Stimulated activated CD4-positive, alpha-beta T cell treated with anti-CD3 and anti-CD28 coated beads, Interleukin-1b, Interleukin-23, amount 100 ng/mL, for 4 hours (primary cell): ENCODE data around the gene SACM1L.
"Not testable (repeated sequence)": the region's sequence is repeated elsewhere in the genome, so short reads cannot be mapped to it uniquely, and the experiment has no call there.

Experiments
- DNase-seq, 2 donors: peaks; one replicate each; pipeline ENCODE4 v3.0.0-alpha.2; 2020; ENCODE audit warnings: low read depth in 2 of 2

Gene SACM1L

DNA sequence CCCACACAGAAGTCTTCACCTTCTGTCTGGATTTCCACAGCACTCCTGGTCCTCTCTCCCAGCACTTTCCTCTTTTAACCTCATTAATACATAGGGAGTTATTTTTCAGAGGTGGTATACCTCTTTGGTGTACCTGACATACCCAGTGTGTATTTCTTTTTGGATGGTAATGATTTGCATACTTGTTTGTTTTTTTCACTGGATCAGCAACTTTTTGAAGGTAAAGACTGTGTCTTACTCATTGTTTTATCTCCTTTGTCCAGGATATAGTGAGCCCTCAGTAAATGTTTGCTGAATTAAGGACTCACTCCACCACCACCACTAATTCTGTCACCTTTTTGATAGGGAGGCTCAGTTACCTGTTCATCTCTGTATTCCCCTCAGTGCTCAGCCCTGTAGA lies 52.1 kb downstream of the SACM1L start:
- DNase-seq, result no peak

DNA sequence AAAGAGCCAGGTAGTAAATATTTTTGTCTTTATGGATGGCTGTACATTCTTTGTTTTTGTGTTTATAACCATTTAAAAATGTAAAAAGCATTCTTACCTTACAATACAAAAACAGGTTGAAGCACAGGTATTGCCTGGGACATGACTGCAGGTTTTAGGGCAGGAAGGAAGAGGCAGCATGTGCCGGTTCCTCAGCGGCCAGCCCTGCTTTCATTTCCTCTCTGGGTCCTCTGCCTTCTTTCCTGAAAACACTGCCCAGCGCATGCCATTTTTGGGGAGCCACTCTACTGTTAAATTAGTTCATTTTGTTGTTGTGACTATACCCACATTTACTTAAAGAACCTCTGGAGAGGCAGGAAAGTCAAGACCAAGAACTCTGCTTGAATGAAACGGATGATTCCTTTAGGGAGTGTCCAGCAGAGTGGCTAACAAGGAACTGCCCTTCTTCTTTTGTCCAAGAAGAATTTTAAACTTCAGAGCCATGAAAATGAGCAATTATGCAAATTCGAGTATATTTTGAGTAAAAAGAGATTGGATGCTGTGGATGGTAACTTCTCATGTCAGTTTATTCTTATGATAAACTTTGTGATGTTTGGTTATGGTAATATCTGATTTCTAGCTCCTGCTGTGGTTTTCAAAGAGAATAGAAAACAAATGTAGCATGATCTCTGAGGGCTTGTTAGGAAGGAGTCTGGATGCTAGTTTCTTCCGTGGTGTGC lies 52.7 kb downstream of the SACM1L start:
- DNase-seq, result no peak

DNA sequence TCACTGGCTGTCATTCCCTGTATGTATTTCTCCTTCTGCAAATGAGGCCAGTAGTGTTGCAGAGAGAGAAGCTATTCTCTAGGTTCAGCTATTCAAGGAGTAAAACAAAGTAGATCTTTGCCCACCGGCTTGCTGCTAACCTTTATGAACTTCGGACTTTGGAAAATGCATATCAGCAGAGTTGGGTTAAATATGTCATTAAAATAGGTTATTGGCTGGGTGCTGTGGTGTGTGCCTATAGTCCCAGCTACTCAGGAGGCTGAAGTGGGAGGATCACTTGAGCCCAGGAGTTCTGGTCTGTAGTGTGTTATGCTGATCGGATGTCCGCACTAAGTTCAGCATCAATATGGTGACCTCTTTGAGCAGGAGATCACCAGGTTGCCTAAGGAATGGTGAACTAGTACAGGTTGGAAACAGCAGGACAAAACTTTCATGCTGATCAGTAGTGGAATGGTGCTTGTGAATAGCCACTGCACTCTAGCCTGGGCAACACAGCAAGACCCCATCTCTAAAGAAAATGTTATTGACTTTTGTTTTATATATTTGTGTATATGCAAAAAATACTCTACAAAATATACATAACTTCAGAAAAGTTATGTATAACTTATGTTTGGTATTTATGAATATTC lies 53.4 kb downstream of the SACM1L start:
- no peak for DNase-seq

DNA sequence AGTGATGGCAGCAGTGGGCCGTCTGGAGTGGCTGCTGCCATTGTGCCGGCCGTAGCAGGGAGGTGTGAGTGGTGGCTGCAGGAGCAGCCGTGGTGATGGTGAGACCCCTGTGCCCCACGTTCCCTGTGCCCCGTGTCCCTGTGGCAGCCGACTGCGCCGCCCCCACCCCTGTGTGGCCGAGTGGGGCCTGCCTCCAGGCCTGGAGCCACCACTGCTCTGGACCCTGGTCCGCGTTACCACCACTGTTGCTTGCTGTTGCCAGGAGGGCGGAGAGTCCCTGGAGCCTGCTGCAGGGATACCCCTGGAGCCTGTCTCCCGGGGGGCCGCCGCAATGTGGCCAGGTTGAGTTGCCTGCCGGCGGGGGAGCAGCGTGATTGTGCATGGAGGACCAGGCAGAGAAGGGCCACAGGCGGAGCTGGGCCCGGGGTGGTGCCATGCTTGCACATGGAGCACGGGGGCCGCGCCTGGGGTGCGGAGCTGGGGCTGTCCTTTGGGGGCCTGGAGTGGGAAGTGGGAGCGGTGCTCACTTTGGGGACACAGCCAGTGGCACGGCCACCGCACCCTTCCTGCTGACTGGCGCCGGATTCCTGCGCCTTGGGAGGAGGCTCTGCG lies 57.1 kb downstream of the SACM1L start:
- DNase-seq, result no peak

DNA sequence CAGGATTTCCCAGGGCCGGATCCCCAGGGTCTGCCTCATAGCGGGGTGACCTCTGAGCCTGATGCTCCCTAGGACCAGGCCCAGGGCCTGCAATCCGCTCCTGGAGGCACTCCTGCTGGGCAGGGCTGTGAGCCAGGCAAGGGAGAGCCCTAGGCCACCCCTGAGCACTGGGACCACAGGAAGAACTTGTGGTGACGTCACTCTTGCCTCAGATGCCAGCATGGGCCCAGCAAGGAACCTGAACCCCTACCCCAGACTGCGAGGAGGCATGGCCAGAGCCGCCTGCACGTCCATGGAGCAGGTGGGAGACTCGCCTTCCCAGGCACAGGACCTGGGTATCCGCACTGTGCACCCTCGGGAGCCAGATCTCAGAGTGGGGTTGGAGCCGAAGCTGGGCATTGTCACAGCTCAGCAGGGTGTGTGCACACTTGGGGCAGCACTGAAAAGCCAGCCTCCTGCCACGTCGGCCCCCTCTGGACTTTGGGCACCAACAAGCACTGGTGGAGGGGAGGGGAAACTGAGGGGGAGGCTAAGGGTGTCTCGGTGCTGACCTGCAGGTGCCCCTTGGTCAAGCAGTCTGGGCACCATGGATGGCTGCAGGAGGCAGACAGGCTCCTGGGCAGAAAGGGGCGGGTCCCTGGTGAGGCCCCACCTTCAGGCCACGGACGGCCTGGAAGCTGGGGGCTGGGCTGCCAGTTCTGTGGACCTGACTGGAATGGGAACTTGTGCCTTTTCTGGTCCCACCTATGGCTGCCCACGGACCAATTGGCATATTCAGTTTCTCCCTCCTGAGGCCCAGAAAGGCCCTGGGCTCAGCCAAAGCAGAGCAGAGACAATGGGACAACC lies 57.8 kb downstream of the SACM1L start:
- DNase-seq, result no peak

DNA sequence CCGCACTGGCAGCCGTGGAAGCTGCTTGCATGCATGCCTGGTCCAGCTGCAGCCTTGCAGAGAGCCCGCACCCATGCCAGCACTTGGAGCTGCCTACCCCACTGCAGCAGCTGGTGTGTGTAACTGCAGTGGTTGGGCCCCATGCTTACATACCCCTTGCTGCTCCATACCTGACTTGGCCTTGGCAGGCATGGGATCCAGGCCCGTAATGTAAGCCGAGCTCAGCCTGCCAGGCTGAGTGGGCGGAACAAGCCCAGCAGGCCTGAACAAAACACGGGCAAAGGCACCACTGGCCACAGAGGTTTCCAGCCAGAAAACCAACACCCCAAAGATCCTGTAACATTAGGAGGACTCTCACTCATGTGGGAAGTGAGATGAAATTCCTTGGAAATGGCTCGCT lies 58.9 kb downstream of the SACM1L start:
- no peak for DNase-seq

DNA sequence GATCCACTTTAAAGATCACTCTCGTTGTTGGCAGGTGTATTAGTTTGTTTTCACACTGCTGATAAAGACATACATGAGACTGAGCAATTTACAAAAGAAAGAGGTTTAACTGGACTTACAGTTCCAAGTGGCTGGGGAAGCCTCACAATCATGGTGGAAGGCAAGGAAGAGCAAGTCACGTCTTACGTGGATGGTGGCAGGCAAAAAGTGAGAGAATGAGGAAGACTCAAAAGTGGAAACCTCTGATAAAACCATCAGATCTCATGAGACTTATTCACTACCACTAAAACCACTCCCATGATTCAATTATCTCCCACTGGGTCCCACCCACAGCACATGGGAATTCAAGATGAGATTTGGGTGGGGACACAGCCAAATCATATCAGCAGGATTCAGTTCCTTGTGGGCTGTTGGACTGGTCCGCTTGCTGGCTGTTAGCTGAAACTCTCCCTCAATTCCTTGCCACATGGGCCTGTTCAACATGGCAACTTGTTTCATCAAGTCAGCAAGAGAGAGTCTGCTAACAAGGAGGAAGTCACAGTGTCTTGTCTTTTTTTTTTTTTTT lies 59.9 kb downstream of the SACM1L start:
- not testable (repeated sequence) for DNase-seq

DNA sequence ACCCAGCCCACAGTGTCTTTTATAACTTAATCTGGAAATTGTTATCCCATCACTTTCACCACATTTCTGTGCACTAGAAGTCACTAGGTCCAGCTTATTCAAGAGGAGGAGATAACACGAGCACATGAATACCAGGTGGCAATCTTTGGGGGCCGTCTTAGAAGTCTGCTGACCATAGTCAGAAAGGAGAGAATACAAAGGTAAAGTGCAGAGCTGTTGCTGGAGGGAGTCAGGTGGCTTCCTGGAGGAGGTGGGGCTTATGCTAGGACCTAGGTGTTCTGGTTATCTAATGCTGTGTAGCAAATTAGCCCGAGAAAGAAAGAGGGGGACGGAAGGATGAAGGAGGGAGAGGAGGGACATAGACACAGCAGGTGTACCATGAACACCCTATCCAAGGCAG lies 60.7 kb downstream of the SACM1L start:
- no peak for DNase-seq

DNA sequence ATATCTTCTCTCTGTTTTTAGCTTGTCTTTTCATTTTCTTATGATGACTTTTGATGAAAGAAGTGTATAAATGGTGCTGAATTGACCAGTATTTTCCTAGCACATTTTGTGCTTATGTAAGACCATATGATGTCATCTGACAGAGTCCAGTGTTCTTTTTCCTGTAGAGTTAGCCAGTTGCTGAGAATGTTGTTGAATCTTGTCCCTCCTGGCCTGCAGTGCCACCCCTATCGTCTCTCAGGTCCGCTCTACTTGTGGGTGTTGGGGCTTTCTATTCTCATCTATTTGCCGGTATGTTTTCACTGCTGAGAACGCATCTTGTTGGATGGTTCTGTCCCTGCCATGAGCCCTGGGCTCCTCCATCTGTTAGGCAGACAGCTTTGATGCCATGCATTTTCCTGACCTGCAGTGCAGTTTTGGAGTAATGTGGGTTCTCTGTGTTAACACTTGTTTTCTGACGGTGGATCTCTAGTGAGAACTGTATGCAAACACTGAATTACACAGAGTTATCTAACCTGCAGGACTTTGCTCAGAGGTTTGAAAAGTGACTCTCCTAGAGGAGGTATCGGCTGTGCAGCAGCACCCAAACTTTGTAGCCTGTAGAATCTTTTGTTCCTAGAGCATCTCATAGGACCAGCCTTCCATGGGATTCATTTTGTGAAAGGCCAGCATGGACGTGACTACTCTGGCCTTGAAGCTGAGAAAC lies 62.5 kb downstream of the SACM1L start:
- no peak for DNase-seq

DNA sequence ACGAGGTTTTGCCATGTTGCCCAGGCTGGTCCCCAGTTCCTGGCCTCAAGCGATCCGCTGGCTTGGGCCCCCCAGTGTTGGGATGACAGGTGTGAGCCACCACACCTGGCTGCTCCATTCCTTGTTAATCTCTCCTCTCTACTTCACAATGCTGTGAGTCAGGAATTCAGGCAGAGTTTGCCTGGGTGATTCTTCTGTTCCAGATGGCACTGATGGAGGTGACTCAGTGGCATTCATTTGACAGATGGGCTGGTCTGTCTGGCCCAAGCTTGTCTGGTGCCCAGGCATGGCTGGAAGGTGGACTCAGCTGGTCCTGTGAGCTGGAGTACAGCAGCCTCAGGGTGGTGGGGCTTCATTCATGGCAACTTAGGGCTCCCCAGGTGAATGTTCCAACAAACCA lies 63.9 kb downstream of the SACM1L start:
- no peak for DNase-seq

DNA sequence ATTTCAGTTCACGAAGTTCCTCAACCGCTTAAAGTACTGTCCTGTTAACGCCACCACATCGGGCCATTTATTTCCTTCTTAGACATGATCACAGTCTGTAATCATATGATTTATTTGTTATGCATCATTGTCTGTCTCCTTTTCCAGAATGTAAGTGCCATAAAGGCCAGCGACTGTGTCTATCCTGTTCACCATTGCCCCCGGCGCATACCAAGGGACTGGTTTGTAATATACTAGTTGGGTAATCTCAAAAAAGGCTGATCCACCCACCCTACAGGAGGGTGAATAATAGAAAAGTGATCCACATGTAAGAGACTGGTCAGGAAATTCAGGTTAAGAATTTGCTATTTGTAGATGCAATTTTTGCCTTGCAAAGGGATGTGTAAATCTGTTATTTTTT lies 65.3 kb downstream of the SACM1L start:
- DNase-seq, result no peak

DNA sequence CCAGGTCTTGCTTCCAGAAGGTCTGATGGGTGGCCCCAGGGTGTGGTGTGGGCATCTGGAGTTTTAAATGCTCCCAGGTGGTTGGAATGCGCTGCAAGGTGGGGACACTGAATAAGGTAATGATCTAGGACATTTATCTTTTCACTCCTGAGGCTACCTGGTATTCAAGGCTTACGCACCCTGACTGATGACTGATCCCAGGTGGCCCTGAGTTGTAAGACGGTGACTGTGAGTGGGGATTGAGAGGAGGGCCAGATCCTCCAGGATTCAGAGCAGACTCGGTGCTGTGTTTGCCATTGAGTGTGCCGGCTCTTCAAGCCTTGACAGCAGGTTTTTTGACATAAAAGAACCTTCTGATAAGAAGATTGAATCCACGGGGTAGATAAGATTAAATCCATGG lies 66.9 kb downstream of the SACM1L start:
- no peak for DNase-seq

DNA sequence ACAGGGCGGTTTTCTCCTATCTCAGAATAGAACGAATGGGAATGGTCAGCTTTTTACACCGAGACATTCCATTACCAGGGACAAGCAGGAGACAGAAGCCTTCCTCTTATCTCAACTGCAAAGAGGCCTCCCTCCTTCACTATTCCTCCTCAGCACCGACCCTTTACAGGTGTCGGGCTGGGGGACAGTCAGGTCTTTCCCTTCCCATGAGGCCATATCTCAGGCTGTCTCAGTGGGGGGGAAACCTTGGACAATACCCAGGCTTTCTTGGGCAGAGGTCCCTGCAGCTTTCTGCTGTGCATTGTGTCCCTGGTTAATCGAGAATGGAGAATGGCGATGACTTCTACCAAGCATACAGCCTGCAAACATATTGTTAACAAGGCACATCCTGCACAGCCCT lies 67.9 kb downstream of the SACM1L start:
- not testable (repeated sequence) for DNase-seq

DNA sequence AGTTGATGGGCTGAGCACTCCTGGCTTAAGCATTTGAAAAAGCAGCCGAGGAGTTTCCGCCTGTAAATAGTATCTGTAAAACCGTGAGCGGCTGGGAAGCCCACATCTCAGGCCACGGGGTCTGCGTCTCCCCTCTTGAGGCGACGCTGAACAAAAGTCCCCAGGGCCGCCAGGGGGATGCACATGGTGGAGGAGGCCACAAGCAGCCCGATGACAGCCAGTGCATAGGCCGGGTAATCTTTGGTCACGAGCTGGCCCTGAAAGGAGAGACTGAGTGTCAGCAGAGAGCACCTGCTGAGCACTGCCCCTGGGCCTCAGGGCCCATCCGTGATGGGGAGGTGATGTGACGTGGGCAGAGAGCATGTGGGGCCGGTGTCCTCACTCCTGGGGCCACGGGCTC lies 69.7 kb downstream of the SACM1L start:
- DNase-seq, result no peak

DNA sequence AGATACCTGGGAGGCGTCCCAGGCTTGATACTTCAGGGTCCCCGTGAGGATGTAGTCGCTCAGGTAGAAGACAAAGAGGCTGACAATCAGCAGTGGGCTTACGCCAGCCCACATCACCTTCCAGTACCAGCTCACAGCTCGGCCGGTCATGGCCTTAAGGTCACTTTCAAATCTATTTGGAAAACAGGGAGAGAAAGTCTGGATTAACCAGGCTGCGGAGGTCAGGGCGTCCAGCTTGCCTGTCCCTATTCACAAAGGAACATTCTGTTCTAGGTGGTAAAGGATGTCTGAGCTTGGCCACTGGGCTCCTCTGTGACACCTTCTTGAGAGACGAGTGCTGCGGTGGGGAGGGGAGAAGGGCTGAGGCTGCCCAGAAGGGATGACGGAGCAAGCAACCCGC lies 70.7 kb downstream of the SACM1L start:
- no peak for DNase-seq

DNA sequence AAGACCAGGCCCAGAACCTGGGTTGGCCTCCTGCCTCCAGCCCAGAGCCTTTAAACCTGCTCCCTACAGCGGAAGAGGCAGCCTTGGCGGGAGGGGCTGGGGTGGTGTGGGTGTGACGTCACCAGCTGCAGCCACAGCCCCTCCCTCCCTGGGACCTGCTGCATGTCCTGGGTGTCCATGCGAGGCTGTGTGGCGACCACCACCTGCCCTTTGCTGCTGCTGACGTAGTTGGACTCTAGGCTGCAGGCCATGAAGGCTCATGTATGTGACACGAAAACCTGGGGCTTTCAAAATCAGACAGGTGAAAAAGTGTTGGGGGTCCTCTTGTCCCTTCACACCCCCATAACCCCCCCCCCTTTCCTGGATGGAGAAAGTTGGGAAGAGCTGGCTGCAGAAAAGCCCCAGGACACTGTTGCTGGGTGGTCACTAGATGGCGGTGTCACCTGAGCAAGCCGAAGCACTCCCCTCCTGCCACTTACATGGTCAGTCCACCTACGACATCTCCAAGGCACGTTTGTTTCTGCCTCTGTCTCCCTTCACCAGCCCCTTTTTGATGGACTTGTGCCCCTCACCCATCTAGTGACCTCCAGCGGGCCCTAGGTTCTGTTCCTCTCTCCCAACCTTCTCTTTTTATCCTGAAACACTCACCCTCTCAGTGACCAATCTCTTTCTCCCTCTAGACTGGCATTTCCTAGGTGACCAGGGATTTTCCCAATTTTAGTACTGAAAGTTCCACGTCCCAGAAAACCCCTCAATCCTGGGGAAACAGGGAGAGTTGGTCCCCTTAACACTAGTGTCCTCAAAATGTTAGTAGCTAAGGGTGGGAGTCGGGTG lies 71.9 kb downstream of the SACM1L start:
- peak; percentile 10 to 23 for DNase-seq

DNA sequence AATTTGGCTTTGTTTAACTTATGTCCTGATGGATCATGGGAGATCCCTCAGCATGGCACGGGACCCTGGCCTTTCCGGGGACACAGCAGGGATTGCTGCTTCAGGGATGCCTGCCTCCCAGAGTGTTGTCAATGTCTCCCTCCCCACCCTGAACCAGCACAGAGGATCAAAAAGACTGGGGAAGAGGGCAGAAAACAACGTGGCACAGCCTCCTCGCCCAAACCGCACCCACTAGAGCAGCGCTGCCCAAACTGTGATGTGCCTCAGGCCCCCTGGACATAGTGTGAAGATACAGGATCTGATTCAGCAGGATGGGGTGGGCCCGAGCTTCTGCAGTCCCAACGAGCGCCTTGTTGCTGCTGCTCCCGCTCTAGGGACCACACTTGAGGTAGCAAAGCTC lies 72.6 kb downstream of the SACM1L start:
- no peak for DNase-seq

DNA sequence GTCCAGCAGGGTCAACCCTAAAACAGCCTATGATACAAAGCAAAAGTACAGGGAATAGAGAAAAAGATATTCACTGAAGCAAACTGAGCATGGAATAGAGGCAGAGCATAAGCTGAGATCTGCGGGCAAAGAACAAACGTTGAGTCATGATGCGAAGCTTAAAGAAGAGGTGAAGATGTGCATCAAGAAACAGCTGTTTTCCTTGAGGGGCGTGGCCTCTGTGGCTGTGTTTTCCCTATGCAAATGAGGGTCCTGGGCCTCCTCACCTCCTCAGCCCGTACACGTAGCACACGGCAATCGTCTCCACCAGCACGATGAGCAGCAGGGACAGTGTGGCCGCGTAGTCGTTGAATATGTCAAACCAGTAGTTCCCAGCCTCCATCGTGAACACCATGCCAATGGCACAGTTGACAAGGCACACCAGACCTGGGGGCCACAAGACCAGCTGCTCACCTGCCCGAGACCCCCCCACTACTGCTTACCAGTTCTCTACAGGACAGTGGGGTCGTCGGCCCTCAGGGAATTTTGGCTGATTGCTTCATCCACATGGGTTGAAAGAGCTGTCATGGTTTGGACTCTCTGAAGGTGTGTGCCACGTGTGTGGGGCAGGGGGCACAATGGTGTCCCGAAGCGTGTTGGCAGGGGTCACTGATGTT lies 73.6 kb downstream of the SACM1L start:
- DNase-seq, result no peak

DNA sequence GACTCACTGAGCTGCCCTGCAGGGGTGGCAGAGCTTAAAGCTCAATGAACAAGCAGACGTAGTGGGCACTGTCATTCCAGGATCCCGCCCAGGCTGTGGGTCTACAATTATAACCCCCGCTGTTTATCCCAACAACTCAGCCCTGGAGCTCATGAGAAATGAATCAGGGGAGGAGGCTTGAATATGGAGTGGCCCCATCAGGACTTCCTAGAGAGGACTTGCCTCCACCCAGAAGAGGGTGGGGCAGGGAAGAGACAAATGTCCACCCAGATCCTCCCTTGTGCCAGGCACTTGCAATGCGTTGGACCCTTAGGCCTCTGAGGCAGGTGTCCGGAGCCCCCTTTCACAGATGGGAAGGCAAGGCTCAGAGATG lies 74.1 kb downstream of the SACM1L start:
- no peak for DNase-seq

DNA sequence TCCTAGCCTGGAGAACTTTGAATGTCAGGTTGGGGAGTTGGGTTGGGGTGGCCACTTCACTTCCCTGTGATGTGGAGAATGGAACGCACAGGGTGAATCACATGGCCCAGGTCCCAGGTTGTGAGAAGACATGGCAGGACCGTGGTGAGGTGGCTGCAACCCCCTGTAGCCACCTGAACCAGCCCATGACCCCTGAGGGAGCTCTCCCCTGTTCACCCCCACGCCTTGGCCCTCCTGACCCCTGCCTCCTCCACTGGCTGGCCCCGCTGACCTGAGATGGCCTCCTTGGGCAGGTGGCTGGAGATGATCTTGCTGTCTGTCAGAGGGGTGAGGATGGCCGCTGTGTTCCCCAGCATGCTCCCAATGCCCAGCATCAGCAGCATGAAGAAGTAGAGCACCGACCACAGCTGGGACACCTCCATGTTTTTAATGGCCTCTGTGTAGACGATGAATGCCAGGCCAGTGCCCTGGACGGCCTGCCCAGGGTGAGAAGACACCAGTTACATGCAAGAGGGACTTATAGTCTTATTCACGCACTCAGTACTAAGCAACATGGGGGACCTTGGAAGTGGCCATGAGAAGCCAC lies 76.2 kb downstream of the SACM1L start:
- DNase-seq, result no peak
